ENCODE data around the gene CALHM2. TPM values are rescaled to one million over a fixed set of nuclear protein-coding genes. Genes with fewer than 3 reads are reported as not detected.

The CALHM2 gene
- total RNA-seq, 1 donor from 2014 or later = 3.5 TPM

DNA sequence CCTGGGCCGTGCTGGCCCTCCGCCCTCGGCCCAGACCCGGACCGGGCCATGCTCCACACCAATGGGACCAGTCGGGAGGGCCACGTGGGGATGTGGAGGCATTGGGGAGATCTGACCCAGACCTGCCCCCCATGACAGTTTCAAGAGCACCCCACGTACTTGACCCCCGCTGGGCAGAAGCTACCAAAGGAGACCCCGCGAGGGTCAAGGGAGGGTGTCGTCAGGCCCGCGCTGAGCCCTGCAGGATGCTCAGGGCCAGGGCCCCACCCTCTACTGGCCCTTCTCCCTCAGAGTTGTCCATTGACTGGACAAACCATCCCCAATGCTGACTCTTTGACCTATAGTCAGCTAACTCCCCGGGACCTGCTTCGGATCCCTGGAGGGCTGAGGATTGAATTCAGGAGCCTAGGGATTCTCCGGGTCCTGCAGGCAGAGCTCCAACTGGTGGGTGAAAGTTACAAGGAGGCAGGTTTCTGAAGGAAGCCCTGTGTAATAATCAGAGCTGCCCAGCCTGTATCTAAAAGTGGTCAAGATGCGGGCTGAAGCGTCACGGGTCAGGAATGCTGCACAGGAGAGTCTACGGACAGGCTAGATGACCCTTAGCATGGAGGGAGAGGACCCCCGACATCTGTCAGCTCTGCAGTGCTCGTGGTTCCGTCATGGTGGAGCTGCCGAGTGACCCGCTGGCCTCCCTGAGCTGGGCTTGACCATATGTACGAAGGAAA lies 498 bp upstream of the CALHM2 start:
- TF ChIP-seq, protein P1, sequence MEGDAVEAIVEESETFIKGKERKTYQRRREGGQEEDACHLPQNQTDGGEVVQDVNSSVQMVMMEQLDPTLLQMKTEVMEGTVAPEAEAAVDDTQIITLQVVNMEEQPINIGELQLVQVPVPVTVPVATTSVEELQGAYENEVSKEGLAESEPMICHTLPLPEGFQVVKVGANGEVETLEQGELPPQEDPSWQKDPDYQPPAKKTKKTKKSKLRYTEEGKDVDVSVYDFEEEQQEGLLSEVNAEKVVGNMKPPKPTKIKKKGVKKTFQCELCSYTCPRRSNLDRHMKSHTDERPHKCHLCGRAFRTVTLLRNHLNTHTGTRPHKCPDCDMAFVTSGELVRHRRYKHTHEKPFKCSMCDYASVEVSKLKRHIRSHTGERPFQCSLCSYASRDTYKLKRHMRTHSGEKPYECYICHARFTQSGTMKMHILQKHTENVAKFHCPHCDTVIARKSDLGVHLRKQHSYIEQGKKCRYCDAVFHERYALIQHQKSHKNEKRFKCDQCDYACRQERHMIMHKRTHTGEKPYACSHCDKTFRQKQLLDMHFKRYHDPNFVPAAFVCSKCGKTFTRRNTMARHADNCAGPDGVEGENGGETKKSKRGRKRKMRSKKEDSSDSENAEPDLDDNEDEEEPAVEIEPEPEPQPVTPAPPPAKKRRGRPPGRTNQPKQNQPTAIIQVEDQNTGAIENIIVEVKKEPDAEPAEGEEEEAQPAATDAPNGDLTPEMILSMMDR (conservative IDR thresholded peaks at IDR 0.05) = no peak
- no peaks in the 10 kb centered on the region for H3K4me1 Mint-ChIP-seq (ENCODE audit: unreplicated experiment)
- no peak overlapping the region for H3K27ac Mint-ChIP-seq
- peak overlapping the region; percentile 76 for H3K4me3 Mint-ChIP-seq
- no peaks in the 10 kb centered on the region for H3K27me3 Mint-ChIP-seq
- no peak for DNase-seq (ENCODE audit: extremely low spot score, unreplicated experiment)
- no peaks in the 10 kb centered on the region for H3K9me3 Mint-ChIP-seq
- H3K36me3 Mint-ChIP-seq = peaks cover 10% of the 10 kb centered on the region

DNA sequence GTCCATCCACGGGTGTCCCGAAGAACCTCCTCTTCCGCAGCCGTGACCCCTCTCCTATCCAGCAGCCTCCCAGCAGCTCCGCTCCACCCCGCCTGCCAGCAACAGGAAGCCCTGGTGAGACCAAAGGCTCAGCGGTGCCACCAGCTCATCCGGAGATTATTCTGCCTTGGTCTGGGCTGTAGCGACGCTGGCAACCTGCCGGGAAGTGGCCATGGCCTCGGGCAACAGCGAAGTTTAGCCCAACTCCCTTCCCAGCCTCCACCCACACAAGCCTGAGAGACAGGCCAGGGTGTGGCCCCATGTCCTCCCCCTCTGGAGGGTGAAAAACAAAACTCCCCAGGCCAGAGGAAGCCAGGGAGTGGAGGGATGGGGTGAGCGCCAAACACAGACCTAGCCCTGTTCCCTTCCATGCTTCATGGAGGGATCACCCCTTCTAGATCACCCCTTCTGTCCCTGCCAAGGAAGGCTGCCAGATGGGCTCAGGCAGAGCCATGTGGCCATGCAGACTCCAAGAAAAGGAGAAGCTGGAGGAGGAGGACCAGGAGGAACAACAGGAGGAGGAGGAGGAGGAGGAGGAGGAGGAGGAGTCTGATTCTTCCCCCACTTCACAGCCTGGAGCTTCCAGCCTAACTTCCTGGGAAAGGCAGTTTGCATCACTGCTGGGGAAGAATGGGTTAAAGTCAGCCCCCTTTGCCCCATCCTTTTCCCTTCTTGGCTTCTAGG lies 918 bp downstream of the CALHM2 start:
- no peaks in the 10 kb centered on the region for H3K4me1 Mint-ChIP-seq (ENCODE audit: unreplicated experiment)
- no peak for DNase-seq (ENCODE audit: extremely low spot score, unreplicated experiment)

DNA sequence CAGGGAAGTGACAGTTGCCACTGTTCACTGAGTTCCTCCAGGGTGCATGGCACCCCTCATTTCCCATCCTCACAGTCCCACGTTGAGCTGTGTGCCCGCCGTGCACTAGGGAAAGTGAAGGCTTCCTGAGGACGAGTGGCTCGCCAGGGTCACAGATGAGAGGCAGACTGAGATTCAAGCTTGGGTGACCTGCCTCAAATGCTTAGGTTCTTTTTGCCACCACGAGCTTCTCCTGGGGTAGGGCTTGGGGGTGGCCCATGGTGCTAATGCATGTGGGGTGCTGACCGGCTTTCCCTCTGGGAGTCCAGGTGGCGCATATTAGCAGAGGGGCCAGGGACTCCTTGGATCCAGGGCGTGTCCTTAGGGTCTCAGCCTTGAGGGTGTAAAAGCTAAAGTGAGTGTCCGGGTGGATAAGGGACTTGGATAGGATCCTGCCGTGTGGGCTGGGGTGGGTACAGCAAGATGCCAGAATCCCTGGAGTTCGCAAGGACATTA lies 1.9 kb downstream of the CALHM2 start:
- Mint-ChIP-seq H3K9me3 (no peaks in the 10 kb centered on the region), H3K27me3 (no peaks in the 10 kb centered on the region), H3K36me3 (peaks cover 11% of the 10 kb centered on the region), H3K27ac (no peak overlapping the region), H3K4me3 (no peak overlapping the region), H3K4me1 (ENCODE audit: unreplicated experiment) (no peaks in the 10 kb centered on the region)
- TF ChIP-seq, protein P1 (conservative IDR thresholded peaks at IDR 0.05) = no peak
- no peak for DNase-seq (ENCODE audit: extremely low spot score, unreplicated experiment)

More for the DNA sequence above, 918 bp downstream of the CALHM2 start:
- Mint-ChIP-seq H3K27ac (peak overlapping the region; percentile 29), H3K36me3 (peaks cover 11% of the 10 kb centered on the region), H3K27me3 (no peaks in the 10 kb centered on the region), H3K9me3 (no peaks in the 10 kb centered on the region), H3K4me3 (peak overlapping the region; percentile 81)
- TF ChIP-seq, protein P1 (conservative IDR thresholded peaks at IDR 0.05) = no peak

DNA sequence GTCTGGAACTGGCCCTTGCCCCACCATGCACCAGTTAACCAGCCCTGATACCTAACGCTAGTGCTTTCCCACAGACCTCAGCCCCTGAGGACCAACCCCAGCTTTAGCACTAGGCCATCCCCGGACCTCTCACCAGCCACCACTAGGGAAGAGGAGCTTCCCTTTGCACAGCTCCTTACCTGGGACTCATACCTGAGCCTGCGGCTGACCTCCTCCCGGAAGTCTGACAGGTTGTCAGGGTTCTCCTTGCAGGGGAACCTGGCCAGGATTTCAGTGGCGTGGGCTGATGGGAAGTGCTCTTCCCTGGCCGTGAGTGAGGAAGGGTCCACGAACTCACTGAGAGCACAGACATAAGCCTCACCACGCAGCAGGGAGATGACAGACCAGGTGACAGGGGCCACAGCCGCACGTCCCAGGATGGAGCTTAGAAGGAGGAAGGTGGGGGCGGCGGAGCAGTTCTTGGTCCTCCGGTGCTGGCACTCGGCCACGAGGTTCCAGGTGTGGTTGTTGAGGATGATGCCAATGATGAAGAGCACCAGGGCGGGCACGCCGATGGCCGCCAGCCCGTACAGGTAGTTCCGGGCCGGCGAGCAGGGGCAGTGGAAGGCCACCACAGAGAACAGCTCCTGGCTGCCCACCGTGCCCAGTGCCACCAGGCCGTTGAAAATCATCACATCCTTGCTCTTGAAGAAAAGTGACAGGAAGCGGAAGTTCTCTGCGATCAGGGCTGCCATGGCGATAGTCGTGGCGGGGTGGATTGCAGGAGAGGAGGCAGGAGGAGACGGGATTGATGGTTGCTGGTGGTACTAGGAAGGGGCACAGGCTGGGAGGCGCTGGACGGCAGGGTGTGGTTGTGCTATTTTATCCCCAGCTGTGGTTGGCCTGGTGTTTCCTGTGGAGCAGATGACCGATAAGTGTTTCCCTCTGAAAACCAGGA lies 2.7 kb downstream of the CALHM2 start:
- TF ChIP-seq, protein P1 (conservative IDR thresholded peaks at IDR 0.05) = no peak
- Mint-ChIP-seq H3K27me3 (no peaks in the 10 kb centered on the region), H3K27ac (peak overlapping the region; percentile 64), H3K36me3 (peaks cover 15% of the 10 kb centered on the region), H3K4me1 (ENCODE audit: unreplicated experiment) (no peaks in the 10 kb centered on the region), H3K4me3 (peak overlapping the region; percentile 43), H3K9me3 (no peaks in the 10 kb centered on the region)
- DNase-seq (ENCODE audit: extremely low spot score, unreplicated experiment) = no peak

DNA sequence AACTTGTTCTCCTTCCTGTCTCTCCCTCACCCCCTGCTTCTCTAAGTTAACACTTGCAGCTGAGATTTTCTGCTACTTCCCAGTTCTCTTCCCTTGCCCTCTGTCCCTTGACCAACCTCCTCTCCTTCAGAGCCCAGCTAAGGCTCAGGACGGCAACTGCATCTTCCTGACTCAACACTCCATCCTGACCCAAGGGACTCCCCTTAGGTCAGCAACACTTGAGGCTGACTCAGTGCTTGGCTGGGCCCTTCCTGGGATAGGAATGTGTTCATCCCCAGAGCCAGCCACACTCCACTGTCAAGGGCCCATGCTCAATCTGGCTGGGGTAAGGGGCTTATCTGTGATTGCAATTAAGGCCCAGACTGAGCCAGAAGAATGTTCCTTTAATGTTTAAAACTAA lies 3.4 kb downstream of the CALHM2 start:
- peak overlapping the region; percentile 64 for H3K27ac Mint-ChIP-seq
- DNase-seq (ENCODE audit: extremely low spot score, unreplicated experiment) = no peak

More for the DNA sequence above, 3.4 kb downstream of the CALHM2 start:
- TF ChIP-seq, protein P1 (conservative IDR thresholded peaks at IDR 0.05) = no peak
- H3K27me3 Mint-ChIP-seq = no peaks in the 10 kb centered on the region
- no peaks in the 10 kb centered on the region for H3K9me3 Mint-ChIP-seq
- H3K4me3 Mint-ChIP-seq = peak overlapping the region; percentile 43
- H3K4me1 Mint-ChIP-seq (ENCODE audit: unreplicated experiment) = no peaks in the 10 kb centered on the region
- H3K36me3 Mint-ChIP-seq = peaks cover 17% of the 10 kb centered on the region

Measured in type B pancreatic cell (in vitro differentiated cells).